Karpas-422 (cell line): ENCODE results near the gene SENP3. TPM values are rescaled to one million over a fixed set of nuclear protein-coding genes. Genes with fewer than 3 reads are reported as not detected.
A peak's percentile ranks its signal among the peaks of the same experiment; 100 is the strongest.

Source experiments
- DNase-seq: peaks from one replicate; pipeline ENCODE4 v3.0.0-alpha.2; 2015
- H2AFZ ChIP-seq: fragments of 200-600 bp; sonication (generic); 2 replicates; pipeline ENCODE4 v1.6.1; 2014; ENCODE audit warnings: antibody characterized with exemption, low read length, mixed read lengths
- H3K27ac ChIP-seq: fragments of 200-600 bp; sonication (generic); 2 replicates; pipeline ENCODE4 v1.5.1; 2014; ENCODE audit warnings: mild to moderate bottlenecking, low read length, moderate library complexity
- H3K27me3 ChIP-seq: fragments of 200-600 bp; sonication (generic); 2 replicates; pipeline ENCODE4 v1.6.1; 2014; ENCODE audit warnings: low read length, mixed read lengths
- H3K36me3 ChIP-seq: fragments of 200-600 bp; sonication (generic); 2 replicates; pipeline ENCODE4 v1.6.1; 2014; ENCODE audit warnings: low read length, mixed read lengths; ENCODE audit not compliant: insufficient read depth
- H3K4me1 ChIP-seq: fragments of 200-600 bp; sonication (generic); 2 replicates; pipeline ENCODE4 v1.6.1; 2014; ENCODE audit warnings: mild to moderate bottlenecking, low read length, mixed read lengths
- H3K4me2 ChIP-seq: fragments of 200-600 bp; sonication (generic); 2 replicates; pipeline ENCODE4 v1.6.1; 2014; ENCODE audit warnings: low read length, low read depth, mild to moderate bottlenecking; ENCODE audit not compliant: poor library complexity, severe bottlenecking
- H3K4me3 ChIP-seq: fragments of 200-600 bp; sonication (generic); 2 replicates; pipeline ENCODE4 v1.5.1; 2014; ENCODE audit warnings: mild to moderate bottlenecking, antibody characterized with exemption, low read length, mixed read lengths
- H3K79me2 ChIP-seq: fragments of 200-600 bp; sonication (generic); 2 replicates; pipeline ENCODE4 v1.6.1; 2014; ENCODE audit warnings: mild to moderate bottlenecking, low read length, mixed read lengths
- H3K9ac ChIP-seq: fragments of 200-600 bp; sonication (generic); 2 replicates; pipeline ENCODE4 v1.6.0; 2014; ENCODE audit warnings: low read length
- H3K9me2 ChIP-seq: fragments of 200-600 bp; sonication (generic), shearing (Covaris generic); replicated peaks from 2 replicates; pipeline ENCODE4 v1.6.0; 2014; ENCODE audit warnings: mild to moderate bottlenecking, low read length, moderate library complexity; ENCODE audit not compliant: insufficient read depth
- H3K9me3 ChIP-seq: fragments of 300-700, 200-600 bp; sonication (generic); 2 replicates; pipeline ENCODE4 v1.6.1; 2014; ENCODE audit warnings: low read length, mixed read lengths
- H4K20me1 ChIP-seq: fragments of 200-600 bp; sonication (generic); 2 replicates; pipeline ENCODE4 v1.6.1; 2014; ENCODE audit warnings: mild to moderate bottlenecking, antibody characterized with exemption, low read length, low read depth; ENCODE audit not compliant: insufficient read depth
- total RNA-seq: library from RNA; depleted of rRNA; stranded (reverse); fragments of >200 nt; shearing (Covaris generic); gene quantifications from 2 replicates; pipeline ENCODE4 v1.2.3, GENCODE V29; 2014; ENCODE audit warnings: low replicate concordance

SENP3 gene
- total RNA-seq, 1 experiment from 2014 or later: 62.8 TPM

- Histone ChIP-seq H3K4me3 (no peak overlapping the region), H4K20me1 (no peaks in the 10 kb centered on the region), H3K9ac (no peak overlapping the region), H3K4me2 (no peak overlapping the region), H3K36me3 (no peaks in the 10 kb centered on the region), H2AFZ (no peak overlapping the region), H3K4me1 (no peaks in the 10 kb centered on the region), H3K9me3 (no peaks in the 10 kb centered on the region), H3K27me3 (no peaks in the 10 kb centered on the region), H3K79me2 (no peaks in the 10 kb centered on the region), H3K27ac (no peak overlapping the region), H3K9me2 (no peaks in the 10 kb centered on the region)
- DNase-seq: no peak
These were observed 11.4 kb upstream of the SENP3 start for GRCh38 chr17:7550344-7550743.

- Histone ChIP-seq H4K20me1 (no peaks in the 10 kb centered on the region), H3K27ac (no peak overlapping the region), H3K9me2 (no peaks in the 10 kb centered on the region), H3K79me2 (no peaks in the 10 kb centered on the region), H3K4me1 (no peaks in the 10 kb centered on the region), H3K4me2 (no peak overlapping the region), H3K27me3 (no peaks in the 10 kb centered on the region), H3K36me3 (no peaks in the 10 kb centered on the region), H3K9me3 (no peaks in the 10 kb centered on the region), H3K4me3 (no peak overlapping the region), H2AFZ (no peak overlapping the region), H3K9ac (no peak overlapping the region)
- DNase-seq: no peak
These were observed 10.3 kb upstream of the SENP3 start for GRCh38 chr17:7551396-7551795.

- Histone ChIP-seq H3K4me3 (no peak overlapping the region), H3K9ac (no peak overlapping the region), H3K36me3 (no peaks in the 10 kb centered on the region)
These were observed 9.1 kb upstream of the SENP3 start for GRCh38 chr17:7552621-7553051.

GRCh38 chr17:7553356-7553755, 8.4 kb upstream of the SENP3 start:
- Histone ChIP-seq H3K9me2 (no peaks in the 10 kb centered on the region), H3K36me3 (no peaks in the 10 kb centered on the region), H3K79me2 (no peaks in the 10 kb centered on the region), H3K9ac (no peak overlapping the region), H3K4me1 (peaks cover 6% of the 10 kb centered on the region), H3K4me3 (no peak overlapping the region), H3K9me3 (no peaks in the 10 kb centered on the region), H4K20me1 (no peaks in the 10 kb centered on the region), H2AFZ (no peak overlapping the region), H3K27ac (no peak overlapping the region), H3K27me3 (no peaks in the 10 kb centered on the region), H3K4me2 (no peak overlapping the region)
- DNase-seq: no peak

More at GRCh38 chr17:7552621-7553051, 9.1 kb upstream of the SENP3 start:
- Histone ChIP-seq H4K20me1 (no peaks in the 10 kb centered on the region), H3K4me1 (no peaks in the 10 kb centered on the region), H2AFZ (no peak overlapping the region), H3K79me2 (no peaks in the 10 kb centered on the region), H3K9me2 (no peaks in the 10 kb centered on the region), H3K9me3 (no peaks in the 10 kb centered on the region), H3K27ac (no peak overlapping the region), H3K27me3 (no peaks in the 10 kb centered on the region), H3K4me2 (no peak overlapping the region)
- no peak for DNase-seq

- peaks cover 18% of the 10 kb centered on the region for H3K4me1 ChIP-seq
- H3K27ac ChIP-seq: no peak overlapping the region
- no peaks in the 10 kb centered on the region for H3K79me2 ChIP-seq
These were observed 6.3 kb upstream of the SENP3 start for GRCh38 chr17:7555320-7555948.

GRCh38 chr17:7556627-7557026, 5.1 kb upstream of the SENP3 start:
- H3K36me3 ChIP-seq: no peaks in the 10 kb centered on the region
- no peak overlapping the region for H2AFZ ChIP-seq
- H3K79me2 ChIP-seq: peaks cover 6% of the 10 kb centered on the region
- H3K9ac ChIP-seq: no peak overlapping the region
- DNase-seq: no peak
- H3K27me3 ChIP-seq: no peaks in the 10 kb centered on the region
- no peak overlapping the region for H3K4me2 ChIP-seq
- no peaks in the 10 kb centered on the region for H4K20me1 ChIP-seq
- peaks cover 26% of the 10 kb centered on the region for H3K4me1 ChIP-seq
- H3K27ac ChIP-seq: no peak overlapping the region
- H3K9me2 ChIP-seq: no peaks in the 10 kb centered on the region
- H3K9me3 ChIP-seq: no peaks in the 10 kb centered on the region
- H3K4me3 ChIP-seq: no peak overlapping the region

More at GRCh38 chr17:7555320-7555948, 6.3 kb upstream of the SENP3 start:
- no peaks in the 10 kb centered on the region for H4K20me1 ChIP-seq
- no peaks in the 10 kb centered on the region for H3K36me3 ChIP-seq
- no peak overlapping the region for H3K4me2 ChIP-seq
- H3K4me3 ChIP-seq: no peak overlapping the region
- H3K9ac ChIP-seq: no peak overlapping the region
- no peaks in the 10 kb centered on the region for H3K9me2 ChIP-seq
- no peaks in the 10 kb centered on the region for H3K27me3 ChIP-seq
- H3K9me3 ChIP-seq: no peaks in the 10 kb centered on the region
- H2AFZ ChIP-seq: no peak overlapping the region
- no peak for DNase-seq

- Histone ChIP-seq H3K4me1 (peaks cover 26% of the 10 kb centered on the region), H3K9me2 (no peaks in the 10 kb centered on the region), H3K27ac (no peak overlapping the region), H3K9ac (no peak overlapping the region), H3K4me2 (no peak overlapping the region), H3K4me3 (no peak overlapping the region), H3K9me3 (no peaks in the 10 kb centered on the region), H3K36me3 (no peaks in the 10 kb centered on the region), H4K20me1 (no peaks in the 10 kb centered on the region), H3K79me2 (peaks cover 12% of the 10 kb centered on the region), H3K27me3 (no peaks in the 10 kb centered on the region), H2AFZ (no peak overlapping the region)
- no peak for DNase-seq
These were observed 4.5 kb upstream of the SENP3 start for GRCh38 chr17:7557147-7557764.

GRCh38 chr17:7557775-7558543, 3.8 kb upstream of the SENP3 start:
- no peaks in the 10 kb centered on the region for H3K36me3 ChIP-seq
- H3K4me3 ChIP-seq: no peak overlapping the region
- peak; percentile 50 for DNase-seq
- H3K79me2 ChIP-seq: peaks cover 19% of the 10 kb centered on the region
- H3K27ac ChIP-seq: no peak overlapping the region
- H3K27me3 ChIP-seq: no peaks in the 10 kb centered on the region
- H3K9me2 ChIP-seq: no peaks in the 10 kb centered on the region
- H4K20me1 ChIP-seq: peaks cover 1% of the 10 kb centered on the region; the same call in 1 of the 2 replicates
- no peak overlapping the region for H2AFZ ChIP-seq
- peak overlapping the region; percentile 38 for H3K9ac ChIP-seq
- peak overlapping the region; percentile 28 for H3K4me2 ChIP-seq
- H3K9me3 ChIP-seq: no peaks in the 10 kb centered on the region
- H3K4me1 ChIP-seq: peaks cover 30% of the 10 kb centered on the region
